SK-N-MC (cell line): ENCODE data around the gene TUBGCP4.

Source experiments
- DNase-seq: peaks from one replicate; pipeline ENCODE4 v3.0.0-alpha.2; 2011; ENCODE audit warnings: low read depth, low spot score
- H3K27ac ChIP-seq: fragments of 200-600 bp; sonication (generic); 2 replicates; pipeline ENCODE4 v1.5.1; 2016; ENCODE audit warnings: mixed run types
- H3K36me3 ChIP-seq: fragments of 200-600 bp; sonication (generic); 2 replicates; pipeline ENCODE4 v1.6.1; 2017; ENCODE audit warnings: antibody characterized with exemption, low read length, mixed read lengths; ENCODE audit not compliant: insufficient read depth
- H3K4me3 ChIP-seq: fragments of 200-600 bp; sonication (generic); 2 replicates; pipeline ENCODE4 v1.5.1; 2016
- H3K9ac ChIP-seq: fragments of 200-600 bp; sonication (generic); 2 replicates; pipeline ENCODE4 v1.8.0; 2017; ENCODE audit warnings: mixed run types, mixed read lengths; ENCODE audit not compliant: insufficient read length
- H3K9me3 ChIP-seq: fragments of 200-600 bp; sonication (generic); 2 replicates; pipeline ENCODE4 v1.6.1; 2017; ENCODE audit warnings: low read depth, mild to moderate bottlenecking, antibody characterized with exemption, low read length, moderate library complexity, mixed read lengths
- EZH2 ChIP-seq: fragments of 200-600 bp; sonication (generic); IDR thresholded peaks from one replicate; pipeline ENCODE4 v1.6.1; 2017; ENCODE audit warnings: antibody characterized with exemption
- FOXP2 ChIP-seq: optimal IDR thresholded peaks from 2 replicates; pipeline ENCODE3; 2011; ENCODE audit warnings: mild to moderate bottlenecking, moderate library complexity; ENCODE audit not compliant: insufficient read depth; ENCODE audit errors: extremely low read length, control extremely low read depth
- POLR2AphosphoS5 ChIP-seq: IDR thresholded peaks from 2 replicates; pipeline ENCODE4 v1.6.1; 2012; ENCODE audit warnings: mild to moderate bottlenecking, low read depth, low read length, borderline replicate concordance

TUBGCP4 gene

DNA sequence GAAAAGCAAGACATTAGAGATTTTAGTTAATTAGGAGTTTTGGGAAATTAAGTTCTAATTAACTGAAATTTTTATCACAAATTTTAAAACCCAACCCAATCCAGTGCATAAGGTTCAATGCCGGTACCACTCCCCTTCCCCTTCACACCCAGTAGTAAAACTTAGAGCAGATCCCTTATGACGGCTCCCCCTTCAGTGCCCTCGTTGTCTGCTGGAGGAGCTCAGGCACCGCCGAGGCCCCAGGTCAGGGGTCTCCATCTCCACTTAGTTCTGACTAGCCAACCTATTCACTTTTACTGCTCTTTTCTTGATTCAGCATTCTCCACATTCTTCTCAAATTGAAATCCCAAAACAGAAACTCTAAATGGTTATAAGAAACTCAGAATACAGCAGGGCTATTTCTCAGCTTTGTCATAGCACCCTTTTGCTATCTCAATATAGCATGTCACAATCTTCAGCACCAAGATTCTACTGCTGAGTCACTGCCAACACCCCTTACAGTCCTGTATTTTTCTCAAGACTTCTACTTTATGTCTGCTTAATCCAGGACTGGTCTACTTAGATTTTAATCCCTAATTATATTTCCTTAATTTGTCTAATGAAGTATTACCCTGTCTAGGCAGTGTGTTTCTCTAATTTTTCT is 39.8 kb downstream of the TUBGCP4 start:
- Histone ChIP-seq H3K9me3 (no peaks in the 10 kb centered on the region), H3K4me3 (no peak overlapping the region), H3K27ac (peak overlapping the region; percentile 28; the same call in 1 of the 2 replicates), H3K9ac (no peak overlapping the region), H3K36me3 (peaks cover 81% of the 10 kb centered on the region)
- no peak for DNase-seq
- TF ChIP-seq EZH2 (no peak), FOXP2 (no peak), POLR2AphosphoS5 (no peak)

GRCh38 chr15:43412096-43412495 is 41.2 kb downstream of the TUBGCP4 start:
- H3K4me3 ChIP-seq = no peak overlapping the region
- TF ChIP-seq EZH2 = no peak
- TF ChIP-seq FOXP2 = no peak
- TF ChIP-seq POLR2AphosphoS5 = no peak
- H3K9me3 ChIP-seq = no peaks in the 10 kb centered on the region
- H3K9ac ChIP-seq = no peak overlapping the region
- peaks cover 83% of the 10 kb centered on the region for H3K36me3 ChIP-seq
- H3K27ac ChIP-seq = no peak overlapping the region
- no peak for DNase-seq

DNA sequence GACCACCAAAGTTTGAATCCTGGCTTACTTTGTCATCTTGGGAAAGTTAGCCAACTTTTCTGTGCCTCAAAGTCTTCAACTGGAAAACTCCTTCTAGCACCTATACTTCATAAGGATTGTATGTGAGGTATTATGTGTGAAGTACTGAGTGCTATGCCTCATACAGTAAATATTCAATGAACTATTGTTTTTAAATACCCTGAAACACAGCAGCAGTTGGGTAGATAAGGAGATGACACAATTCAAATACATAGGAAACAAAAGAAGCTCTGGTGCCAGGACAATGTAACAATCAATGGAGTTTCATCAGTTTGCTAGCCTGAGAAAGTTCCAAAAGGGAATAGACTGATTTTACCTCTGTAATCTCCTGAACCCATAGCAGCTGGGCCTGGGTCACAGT is 43.3 kb downstream of the TUBGCP4 start:
- Histone ChIP-seq H3K27ac (no peak overlapping the region), H3K9ac (no peak overlapping the region), H3K4me3 (no peak overlapping the region), H3K36me3 (peaks cover 64% of the 10 kb centered on the region), H3K9me3 (no peaks in the 10 kb centered on the region)
- TF ChIP-seq POLR2AphosphoS5 = no peak
- no peak for TF ChIP-seq FOXP2
- no peak for TF ChIP-seq EZH2
- DNase-seq = no peak

DNA sequence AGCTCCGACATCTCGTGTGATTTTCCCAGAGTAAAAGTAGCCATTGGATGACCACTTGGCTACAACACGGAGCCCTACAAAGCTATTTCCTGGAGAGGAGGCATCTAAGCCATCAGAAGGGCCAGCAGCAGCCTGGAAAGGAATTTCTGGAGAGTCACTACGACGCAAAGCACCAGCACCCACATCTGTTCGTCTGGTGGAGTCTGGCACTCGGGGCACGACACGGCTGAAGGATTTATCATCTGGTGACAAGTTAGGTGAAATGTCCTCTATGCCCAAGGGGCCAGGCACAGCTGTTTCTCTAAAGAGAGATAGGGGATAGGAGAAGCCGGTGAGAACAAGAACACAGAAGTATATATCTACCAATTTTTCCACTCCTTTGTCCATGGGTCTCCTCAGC is 49.5 kb downstream of the TUBGCP4 start:
- DNase-seq = no peak
- no peak overlapping the region for H3K9ac ChIP-seq
- H3K4me3 ChIP-seq = no peak overlapping the region
- TF ChIP-seq POLR2AphosphoS5 = no peak
- no peak for TF ChIP-seq EZH2
- no peak for TF ChIP-seq FOXP2
- H3K27ac ChIP-seq = no peak overlapping the region
- no peaks in the 10 kb centered on the region for H3K9me3 ChIP-seq
- peaks cover 73% of the 10 kb centered on the region for H3K36me3 ChIP-seq

GRCh38 chr15:43420876-43421275 is 50.0 kb downstream of the TUBGCP4 start:
- Histone ChIP-seq H3K9me3 (no peaks in the 10 kb centered on the region), H3K27ac (no peak overlapping the region), H3K9ac (no peak overlapping the region), H3K36me3 (peaks cover 68% of the 10 kb centered on the region), H3K4me3 (no peak overlapping the region)
- no peak for DNase-seq
- TF ChIP-seq FOXP2 (no peak), POLR2AphosphoS5 (no peak), EZH2 (no peak)

GRCh38 chr15:43423793-43424192 is 52.9 kb downstream of the TUBGCP4 start:
- Histone ChIP-seq H3K9me3 (no peaks in the 10 kb centered on the region), H3K4me3 (no peak overlapping the region), H3K27ac (no peak overlapping the region), H3K9ac (no peak overlapping the region), H3K36me3 (peaks cover 76% of the 10 kb centered on the region)
- TF ChIP-seq FOXP2 = no peak
- no peak for TF ChIP-seq POLR2AphosphoS5
- no peak for TF ChIP-seq EZH2
- DNase-seq = no peak

GRCh38 chr15:43429687-43430086 is 58.8 kb downstream of the TUBGCP4 start:
- DNase-seq = no peak
- peak overlapping the region; percentile 28 for H3K9ac ChIP-seq
- peak overlapping the region; percentile 71 for H3K27ac ChIP-seq
- no peaks in the 10 kb centered on the region for H3K9me3 ChIP-seq
- no peak overlapping the region for H3K4me3 ChIP-seq
- TF ChIP-seq POLR2AphosphoS5 (no peak), EZH2 (no peak), FOXP2 (no peak)
- peaks cover 68% of the 10 kb centered on the region for H3K36me3 ChIP-seq

GRCh38 chr15:43433165-43433564 is 62.3 kb downstream of the TUBGCP4 start:
- Histone ChIP-seq H3K9ac (no peak overlapping the region), H3K4me3 (no peak overlapping the region), H3K27ac (no peak overlapping the region), H3K9me3 (no peaks in the 10 kb centered on the region), H3K36me3 (peaks cover 59% of the 10 kb centered on the region)
- TF ChIP-seq EZH2 (no peak), FOXP2 (no peak), POLR2AphosphoS5 (no peak)
- no peak for DNase-seq

- TF ChIP-seq FOXP2 (no peak), POLR2AphosphoS5 (no peak)
- Histone ChIP-seq H3K36me3 (peaks cover 62% of the 10 kb centered on the region), H3K27ac (no peak overlapping the region), H3K9me3 (no peaks in the 10 kb centered on the region), H3K9ac (no peak overlapping the region), H3K4me3 (no peak overlapping the region)
- no peak for DNase-seq
Measured at GRCh38 chr15:43433661-43434303, 62.9 kb downstream of the TUBGCP4 start.
